GM19397 (cell line): ENCODE data around the gene OTUD6A.
"Not testable (repeated sequence)": the region's sequence is repeated elsewhere in the genome, so short reads cannot be mapped to it uniquely, and the experiment has no call there.

Source experiments
- ATAC-seq: cut with Tn5 transposase; IDR thresholded peaks from one replicate; pipeline ENCODE4 v1.9.1; 2021; ENCODE audit warnings: mild to moderate bottlenecking, moderate library complexity; ENCODE audit not compliant: unreplicated experiment

The OTUD6A gene

GRCh38 chrX:70044541-70045245 is 17.6 kb upstream of the OTUD6A start:
- ATAC-seq: no peak

GRCh38 chrX:70046978-70047377 is 15.3 kb upstream of the OTUD6A start:
- ATAC-seq: no peak

- ATAC-seq: no peak
Observed at GRCh38 chrX:70049406-70049805, 12.9 kb upstream of the OTUD6A start.

- no peak for ATAC-seq
Observed at GRCh38 chrX:70049925-70050324, 12.3 kb upstream of the OTUD6A start, which contains the start of gene AWAT2. Gene AWAT2 (minus strand): TSS chrX:70049938. CDS start chrX:70049932, 6 bp downstream.

- ATAC-seq: no peak
Observed at GRCh38 chrX:70052895-70053615, 9.2 kb upstream of the OTUD6A start.

GRCh38 chrX:70054391-70054790 is 7.9 kb upstream of the OTUD6A start:
- no peak for ATAC-seq

- ATAC-seq: no peak
Observed at GRCh38 chrX:70062961-70063550, 799 bp downstream of the OTUD6A start.

- ATAC-seq: no peak
Observed at GRCh38 chrX:70066646-70067045, 4.4 kb downstream of the OTUD6A start.

- no peak for ATAC-seq
Observed at GRCh38 chrX:70079297-70079696, 17.0 kb downstream of the OTUD6A start.

GRCh38 chrX:70079870-70080269 is 17.6 kb downstream of the OTUD6A start:
- no peak for ATAC-seq

- no peak for ATAC-seq
Observed at GRCh38 chrX:70082723-70083122, 20.5 kb downstream of the OTUD6A start.

GRCh38 chrX:70084592-70085240 is 22.5 kb downstream of the OTUD6A start:
- ATAC-seq: no peak

GRCh38 chrX:70087857-70088630 is 25.8 kb downstream of the OTUD6A start:
- no peak for ATAC-seq

- ATAC-seq: no peak
Observed at GRCh38 chrX:70088751-70089150, 26.5 kb downstream of the OTUD6A start.

GRCh38 chrX:70089604-70090297 is 27.5 kb downstream of the OTUD6A start:
- no peak for ATAC-seq

GRCh38 chrX:70092247-70092646 is 30.0 kb downstream of the OTUD6A start:
- ATAC-seq: no peak

GRCh38 chrX:70096052-70096451 is 33.8 kb downstream of the OTUD6A start:
- no peak for ATAC-seq

GRCh38 chrX:70105229-70105628 is 43.0 kb downstream of the OTUD6A start:
- no peak for ATAC-seq

GRCh38 chrX:70111436-70112026 is 49.3 kb downstream of the OTUD6A start:
- ATAC-seq: not testable (repeated sequence)
